IMR-90 (cell line): ENCODE results near the gene KCNN3. TPM values are rescaled to one million over a fixed set of nuclear protein-coding genes. Genes with fewer than 3 reads are reported as not detected.

Experiments used
- ATAC-seq: fragments of 200-7000 bp; cut with Tn5 transposase; 2 replicates; pipeline ENCODE4 v1.9.1; 2020; ENCODE audit warnings: low read depth, mild to moderate bottlenecking, moderate library complexity
- BruUV-seq: library from RNA; stranded (reverse); fragments of 400-500 nt; replicated peaks from 2 replicates; lab custom pipeline; 2021; lab: Mats Ljungman, UMichigan
- CTCF ChIA-PET: fragments of 300-600 bp; formaldehyde crosslinking; extraction: SDS; loops from one replicate; lab custom pipeline; 2021; ENCODE audit warnings: antibody characterized with exemption; lab: Yijun Ruan, JAX
- POLR2A ChIA-PET: fragments of 300-600 bp; sonication (Branson Sonifier 250); formaldehyde crosslinking; loops from one replicate; lab custom pipeline; 2022; ENCODE audit warnings: antibody characterized with exemption; ENCODE audit not compliant: unreplicated experiment; lab: Charles Lee
- DNase-seq: peaks from one replicate; pipeline ENCODE4 v3.0.0; 2013
- H2AFZ ChIP-seq: replicated peaks from 2 replicates; pipeline ENCODE3; 2013; ENCODE audit warnings: low read length, mild to moderate bottlenecking; ENCODE audit not compliant: poor library complexity
- H2AK5ac ChIP-seq: 2 replicates; pipeline ENCODE4 v1.6.1; 2013; ENCODE audit warnings: low read depth, low read length, inconsistent platforms
- H2AK9ac ChIP-seq: replicated peaks from 2 replicates; pipeline ENCODE3; 2013; ENCODE audit warnings: mild to moderate bottlenecking, low read depth, low read length, moderate library complexity; ENCODE audit not compliant: poor library complexity
- H2BK120ac ChIP-seq: 2 replicates; pipeline ENCODE4 v1.6.1; 2013; ENCODE audit warnings: low read depth, low read length, inconsistent platforms
- H2BK15ac ChIP-seq: 3 replicates; pipeline ENCODE4 v1.6.1; 2013; ENCODE audit warnings: low read depth, low read length, inconsistent platforms
- H2BK20ac ChIP-seq: 2 replicates; pipeline ENCODE4 v1.6.1; 2013; ENCODE audit warnings: low read depth, mild to moderate bottlenecking, inconsistent platforms, low read length, moderate library complexity
- H2BK5ac ChIP-seq: 2 replicates; pipeline ENCODE4 v1.6.1; 2013; ENCODE audit warnings: mild to moderate bottlenecking, low read depth, low read length, inconsistent platforms; ENCODE audit not compliant: poor library complexity, severe bottlenecking
- H3K14ac ChIP-seq: replicated peaks from 2 replicates; pipeline ENCODE4 v1.6.1; 2013; ENCODE audit warnings: low read depth, low read length, inconsistent platforms
- H3K18ac ChIP-seq: 2 replicates; pipeline ENCODE4 v1.6.1; 2013; ENCODE audit warnings: low read depth, low read length, control low read depth
- H3K23ac ChIP-seq: 2 replicates; pipeline ENCODE4 v1.6.1; 2013; ENCODE audit warnings: low read depth, low read length, inconsistent platforms
- H3K27ac ChIP-seq: 2 replicates; pipeline ENCODE4 v1.5.1; 2013; ENCODE audit warnings: mild to moderate bottlenecking, control low read depth, low read length; ENCODE audit not compliant: insufficient read depth
- H3K27me3 ChIP-seq: 2 replicates; pipeline ENCODE4 v1.6.1; 2013; ENCODE audit warnings: low read length; ENCODE audit not compliant: control insufficient read depth, insufficient read depth
- H3K36me3 ChIP-seq: 2 replicates; pipeline ENCODE4 v1.6.1; 2013; ENCODE audit warnings: low read length, mixed read lengths; ENCODE audit not compliant: control insufficient read depth, insufficient read depth
- H3K4ac ChIP-seq: 2 replicates; pipeline ENCODE4 v1.6.1; 2013; ENCODE audit warnings: low read depth, low read length, inconsistent platforms
- H3K4me1 ChIP-seq: 2 replicates; pipeline ENCODE4 v1.6.1; 2013; ENCODE audit warnings: low read length, mixed read lengths; ENCODE audit not compliant: control insufficient read depth, insufficient read depth
- H3K4me2 ChIP-seq: 2 replicates; pipeline ENCODE4 v1.6.1; 2013; ENCODE audit warnings: low read depth, mild to moderate bottlenecking, control low read depth, low read length, moderate library complexity
- H3K4me3 ChIP-seq: 2 replicates; pipeline ENCODE4 v1.5.1; 2013; ENCODE audit warnings: low read depth, mild to moderate bottlenecking, control low read depth, low read length, moderate library complexity; ENCODE audit not compliant: insufficient read depth
- H3K56ac ChIP-seq: 2 replicates; pipeline ENCODE4 v1.6.1; 2013; ENCODE audit warnings: low read length, inconsistent platforms; ENCODE audit not compliant: insufficient read depth; ENCODE audit errors: extremely low read depth
- H3K79me1 ChIP-seq, 2 experiments: 2 replicates each; pipeline ENCODE4 v1.6.1; 2013; ENCODE audit warnings: low read length in 2 of 2, inconsistent platforms in 1 of 2, low read depth in 1 of 2
- H3K9ac ChIP-seq: 2 replicates; pipeline ENCODE4 v1.6.1; 2013; ENCODE audit warnings: low read depth, low read length, control low read depth
- H3K9me1 ChIP-seq: 2 replicates; pipeline ENCODE4 v1.6.1; 2013; ENCODE audit warnings: low read length, inconsistent platforms; ENCODE audit not compliant: insufficient read depth
- H3K9me3 ChIP-seq: 2 replicates; pipeline ENCODE4 v1.6.1; 2013; ENCODE audit warnings: low read length; ENCODE audit not compliant: control insufficient read depth, insufficient read depth
- H4K20me1 ChIP-seq: 2 replicates; pipeline ENCODE4 v1.6.1; 2013; ENCODE audit warnings: low read length, inconsistent platforms; ENCODE audit not compliant: insufficient read depth
- H4K5ac ChIP-seq: 2 replicates; pipeline ENCODE4 v1.6.1; 2013; ENCODE audit warnings: mild to moderate bottlenecking, low read depth, low read length, control low read depth
- H4K8ac ChIP-seq, 2 experiments: 2 replicates each; pipeline ENCODE4 v1.6.1; 2013; ENCODE audit warnings: low read depth in 2 of 2, low read length in 2 of 2, control low read depth in 1 of 2, inconsistent platforms in 1 of 2
- H4K91ac ChIP-seq: 2 replicates; pipeline ENCODE4 v1.6.1; 2013; ENCODE audit warnings: low read depth, low read length, inconsistent platforms; ENCODE audit not compliant: insufficient read depth
- CEBPB ChIP-seq: IDR thresholded peaks from 2 replicates; pipeline ENCODE4 v1.6.1; 2012; ENCODE audit warnings: low read depth, low read length, improper control_type of control experiment
- MAFK ChIP-seq: IDR thresholded peaks from 2 replicates; pipeline ENCODE4 v1.6.1; 2012; ENCODE audit warnings: low read depth, low read length, improper control_type of control experiment
- MAZ ChIP-seq: IDR thresholded peaks from 2 replicates; pipeline ENCODE4 v1.6.1; 2012; ENCODE audit warnings: low read depth, mild to moderate bottlenecking, low read length, improper control_type of control experiment, moderate library complexity, borderline replicate concordance
- MXI1 ChIP-seq: IDR thresholded peaks from 2 replicates; pipeline ENCODE4 v1.6.1; 2012; ENCODE audit warnings: low read depth, mild to moderate bottlenecking, low read length, moderate library complexity, borderline replicate concordance
- NFE2L2 ChIP-seq: fragments of 150-350 bp; IDR thresholded peaks from 2 replicates; pipeline ENCODE4 v1.6.1; 2016; ENCODE audit warnings: low read depth, mild to moderate bottlenecking, low read length
- POLR2A ChIP-seq: IDR thresholded peaks from 2 replicates; pipeline ENCODE4 v1.6.1; 2012; ENCODE audit warnings: mild to moderate bottlenecking, low read depth, low read length
- RAD21 ChIP-seq: IDR thresholded peaks from 2 replicates; pipeline ENCODE4 v1.6.1; 2012; ENCODE audit warnings: low read length, improper control_type of control experiment
- RCOR1 ChIP-seq: IDR thresholded peaks from 2 replicates; pipeline ENCODE4 v1.6.1; 2012; ENCODE audit warnings: mild to moderate bottlenecking, low read length, improper control_type of control experiment; ENCODE audit not compliant: insufficient replicate concordance
- WGBS, 2 experiments: methylation state at CpG; one replicate each; pipeline versions ENCODE4 v1.1.5 to v1.1.7; 2013; ENCODE audit warnings: missing lambda C conversion rate in 2 of 2; ENCODE audit not compliant: insufficient read length in 1 of 2; ENCODE audit errors: extremely low coverage in 2 of 2; 5-methylcytosine and 5-hydroxymethylcytosine counted together
- dilution Hi-C: fragments of 300-500 bp; cut with HindIII; formaldehyde crosslinking; loops from one replicate; pipeline ENCODE4 v1.14.3; 2018; ENCODE audit warnings: low sequenced_read_pairs; ENCODE audit not compliant: unreplicated experiment
- in situ Hi-C: fragments of 300-500 bp; cut with MboI; formaldehyde crosslinking; loops from 3 replicates; pipeline ENCODE4 v1.14.3; 2019; ENCODE audit warnings: low sequenced_read_pairs, inconsistent platforms, mixed read lengths
- intact Hi-C: fragments of 100-400 bp; cut with micrococcal nuclease; formaldehyde crosslinking; loops from 2 replicates; pipeline ENCODE4 v1.10.0; 2022
- polyA plus RNA-seq, 3 experiments: library from polyadenylated mRNA; depleted of rRNA; stranded (reverse); fragments of >200 nt; gene quantifications; 2 replicates each; pipeline ENCODE4 v1.2.3, GENCODE V29; 2012; ENCODE audit warnings: low replicate concordance in 1 of 3
- total RNA-seq: library from RNA; depleted of rRNA; stranded (reverse); fragments of >200 nt; gene quantifications from 2 replicates; pipeline ENCODE4 v1.2.3, GENCODE V29; 2012
- TF ChIP-seq, protein P1 (sequence below): fragments of 150-350 bp; IDR thresholded peaks from 2 replicates; pipeline ENCODE4 v1.6.1; 2016; ENCODE audit warnings: low read depth, mild to moderate bottlenecking, low read length, moderate library complexity, borderline replicate concordance
- TF ChIP-seq, protein P2 (sequence below): conservative IDR thresholded peaks from 2 replicates; pipeline ENCODE4 v1.5.1; 2012; ENCODE audit warnings: mild to moderate bottlenecking, low read depth, low read length, improper control_type of control experiment

KCNN3 gene
- total and polyA plus RNA-seq, 2 of the 4 experiments (the other 2 are of a cell fraction): 0.02 TPM; not detected in 1

DNA sequence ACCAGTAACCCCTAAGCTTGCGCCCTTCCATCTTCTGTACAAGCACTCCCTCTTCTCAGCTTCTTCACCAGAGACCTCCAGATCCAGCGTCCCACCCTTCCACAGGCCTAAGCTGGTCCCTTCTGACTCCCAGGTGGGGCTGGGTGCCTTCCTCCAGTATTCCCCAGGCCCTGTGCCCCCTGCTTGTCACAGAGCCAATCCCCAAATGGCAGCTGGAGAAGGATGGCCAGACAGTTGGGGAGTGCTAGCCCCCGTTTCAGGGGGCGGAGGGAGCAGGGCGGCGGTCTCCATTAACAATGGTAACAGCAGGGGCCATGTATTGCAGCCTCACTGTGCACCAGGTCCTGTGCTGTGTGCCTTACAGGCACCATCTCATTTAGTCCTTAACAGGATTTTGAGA lies 85.7 kb downstream of the KCNN3 start:
- no TSS peak for BruUV-seq
- ChIA-PET POLR2A (no interaction called here), CTCF (no interaction called here)
- Histone ChIP-seq H3K4me2 (no peak overlapping the region), H3K4me3 (no peak overlapping the region), H3K27me3 (peaks cover 65% of the 10 kb centered on the region), H4K8ac (no peak overlapping the region), H3K36me3 (no peaks in the 10 kb centered on the region), H3K27ac (no peak overlapping the region), H4K91ac (no peak overlapping the region), H3K9ac (no peak overlapping the region), H2BK15ac (no peak overlapping the region), H2BK5ac (no peak overlapping the region), H2BK120ac (no peak overlapping the region), H4K20me1 (no peaks in the 10 kb centered on the region), H3K9me1 (no peaks in the 10 kb centered on the region), H3K4ac (no peak overlapping the region), H4K5ac (no peak overlapping the region), H3K79me1 (no peaks in the 10 kb centered on the region), H2AFZ (no peak overlapping the region), H3K23ac (no peak overlapping the region), H2AK9ac (no peak overlapping the region), H3K4me1 (no peaks in the 10 kb centered on the region), H3K56ac (no peak overlapping the region), H3K14ac (no peak overlapping the region), H3K18ac (no peak overlapping the region), H2BK20ac (no peak overlapping the region), H3K9me3 (no peaks in the 10 kb centered on the region), H2AK5ac (no peak overlapping the region)
- no CpG with 5 or more reads among the region's 6 CpGs for WGBS, 2 experiments
- in situ Hi-C loops (no loop called here), dilution Hi-C loops (no loop called here), intact Hi-C loops (no loop called here)
- DNase-seq (no peak), ATAC-seq (no peak)
- TF ChIP-seq RAD21 (no peak), POLR2A (no peak), RCOR1 (no peak), CEBPB (no peak), MAFK (no peak), MAZ (no peak), MXI1 (no peak), NFE2L2 (no peak)
- TF ChIP-seq, protein P1, sequence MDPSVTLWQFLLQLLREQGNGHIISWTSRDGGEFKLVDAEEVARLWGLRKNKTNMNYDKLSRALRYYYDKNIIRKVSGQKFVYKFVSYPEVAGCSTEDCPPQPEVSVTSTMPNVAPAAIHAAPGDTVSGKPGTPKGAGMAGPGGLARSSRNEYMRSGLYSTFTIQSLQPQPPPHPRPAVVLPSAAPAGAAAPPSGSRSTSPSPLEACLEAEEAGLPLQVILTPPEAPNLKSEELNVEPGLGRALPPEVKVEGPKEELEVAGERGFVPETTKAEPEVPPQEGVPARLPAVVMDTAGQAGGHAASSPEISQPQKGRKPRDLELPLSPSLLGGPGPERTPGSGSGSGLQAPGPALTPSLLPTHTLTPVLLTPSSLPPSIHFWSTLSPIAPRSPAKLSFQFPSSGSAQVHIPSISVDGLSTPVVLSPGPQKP: no peak
- TF ChIP-seq, protein P2, sequence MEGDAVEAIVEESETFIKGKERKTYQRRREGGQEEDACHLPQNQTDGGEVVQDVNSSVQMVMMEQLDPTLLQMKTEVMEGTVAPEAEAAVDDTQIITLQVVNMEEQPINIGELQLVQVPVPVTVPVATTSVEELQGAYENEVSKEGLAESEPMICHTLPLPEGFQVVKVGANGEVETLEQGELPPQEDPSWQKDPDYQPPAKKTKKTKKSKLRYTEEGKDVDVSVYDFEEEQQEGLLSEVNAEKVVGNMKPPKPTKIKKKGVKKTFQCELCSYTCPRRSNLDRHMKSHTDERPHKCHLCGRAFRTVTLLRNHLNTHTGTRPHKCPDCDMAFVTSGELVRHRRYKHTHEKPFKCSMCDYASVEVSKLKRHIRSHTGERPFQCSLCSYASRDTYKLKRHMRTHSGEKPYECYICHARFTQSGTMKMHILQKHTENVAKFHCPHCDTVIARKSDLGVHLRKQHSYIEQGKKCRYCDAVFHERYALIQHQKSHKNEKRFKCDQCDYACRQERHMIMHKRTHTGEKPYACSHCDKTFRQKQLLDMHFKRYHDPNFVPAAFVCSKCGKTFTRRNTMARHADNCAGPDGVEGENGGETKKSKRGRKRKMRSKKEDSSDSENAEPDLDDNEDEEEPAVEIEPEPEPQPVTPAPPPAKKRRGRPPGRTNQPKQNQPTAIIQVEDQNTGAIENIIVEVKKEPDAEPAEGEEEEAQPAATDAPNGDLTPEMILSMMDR: no peak
